ENCODE measurements around the gene ATP6V1C2.

ATP6V1C2 gene

GRCh38 chr2:10732924-10733565 lies 11.6 kb downstream of the ATP6V1C2 start:
- in situ Hi-C loops (cut with MboI; ENCODE audit: low sequenced_read_pairs) = no loop called here

- in situ Hi-C loops (cut with MboI; ENCODE audit: low sequenced_read_pairs) = no loop called here
Observed at GRCh38 chr2:10733566-10733925, 12.1 kb downstream of the ATP6V1C2 start.

- in situ Hi-C loops (cut with MboI; ENCODE audit: low sequenced_read_pairs) = no loop called here
Observed at GRCh38 chr2:10733980-10734379, 12.6 kb downstream of the ATP6V1C2 start.

GRCh38 chr2:10738192-10738591 lies 16.8 kb downstream of the ATP6V1C2 start:
- in situ Hi-C loops (cut with MboI; ENCODE audit: low sequenced_read_pairs) = no loop called here

GRCh38 chr2:10740226-10740625 lies 18.8 kb downstream of the ATP6V1C2 start:
- in situ Hi-C loops (cut with MboI; ENCODE audit: low sequenced_read_pairs) = no loop called here

- in situ Hi-C loops (cut with MboI; ENCODE audit: low sequenced_read_pairs) = no loop called here
Observed at GRCh38 chr2:10741139-10741538, 19.7 kb downstream of the ATP6V1C2 start.

- in situ Hi-C loops (cut with MboI; ENCODE audit: low sequenced_read_pairs) = no loop called here
Observed at GRCh38 chr2:10742666-10743065, 21.2 kb downstream of the ATP6V1C2 start.

- in situ Hi-C loops (cut with MboI; ENCODE audit: low sequenced_read_pairs) = no loop called here
Observed at GRCh38 chr2:10750610-10751009, 29.2 kb downstream of the ATP6V1C2 start.

- in situ Hi-C loops (cut with MboI; ENCODE audit: low sequenced_read_pairs) = no loop called here
Observed at GRCh38 chr2:10752236-10752635, 30.8 kb downstream of the ATP6V1C2 start.

- in situ Hi-C loops (cut with MboI; ENCODE audit: low sequenced_read_pairs) = no loop called here
Observed at GRCh38 chr2:10753156-10753555, 31.7 kb downstream of the ATP6V1C2 start.

- in situ Hi-C loops (cut with MboI; ENCODE audit: low sequenced_read_pairs) = no loop called here
Observed at GRCh38 chr2:10753876-10754275, 32.4 kb downstream of the ATP6V1C2 start.

GRCh38 chr2:10755621-10756020 lies 34.2 kb downstream of the ATP6V1C2 start:
- in situ Hi-C loops (cut with MboI; ENCODE audit: low sequenced_read_pairs) = no loop called here

GRCh38 chr2:10757814-10758286 lies 36.4 kb downstream of the ATP6V1C2 start:
- in situ Hi-C loops (cut with MboI; ENCODE audit: low sequenced_read_pairs) = no loop called here

GRCh38 chr2:10759151-10759714 lies 37.8 kb downstream of the ATP6V1C2 start:
- in situ Hi-C loops (cut with MboI; ENCODE audit: low sequenced_read_pairs) = no loop called here

GRCh38 chr2:10760794-10761504 lies 39.5 kb downstream of the ATP6V1C2 start:
- in situ Hi-C loops (cut with MboI; ENCODE audit: low sequenced_read_pairs) = no loop called here

- in situ Hi-C loops (cut with MboI; ENCODE audit: low sequenced_read_pairs) = no loop called here
Observed at GRCh38 chr2:10761591-10761990, 40.2 kb downstream of the ATP6V1C2 start.

- in situ Hi-C loops (cut with MboI; ENCODE audit: low sequenced_read_pairs) = no loop called here
Observed at GRCh38 chr2:10762651-10763460, 41.4 kb downstream of the ATP6V1C2 start.

- in situ Hi-C loops (cut with MboI; ENCODE audit: low sequenced_read_pairs) = no loop called here
Observed at GRCh38 chr2:10763461-10763800, 42.0 kb downstream of the ATP6V1C2 start.

GRCh38 chr2:10764096-10764785 lies 42.8 kb downstream of the ATP6V1C2 start:
- in situ Hi-C loops (cut with MboI; ENCODE audit: low sequenced_read_pairs) = no loop called here

GRCh38 chr2:10764896-10765295 lies 43.5 kb downstream of the ATP6V1C2 start:
- in situ Hi-C loops (cut with MboI; ENCODE audit: low sequenced_read_pairs) = no loop called here

GRCh38 chr2:10765461-10765860 lies 44.0 kb downstream of the ATP6V1C2 start:
- in situ Hi-C loops (cut with MboI; ENCODE audit: low sequenced_read_pairs) = no loop called here

Data from HL-60/S4 treated with retinoic acid at 250 ng/mL for 4 days and 3 days (cell line).